GM12878 (cell line): ENCODE data around the gene METTL17. TPM values are rescaled to one million over a fixed set of nuclear protein-coding genes. Genes with fewer than 3 reads are reported as not detected.

Experiments used
- microRNA-seq: library from miRNA; unstranded; fragments of <30 nt; microRNA quantifications from one replicate; pipeline ENCODE4, GENCODE V29; 2018
- polyA plus RNA-seq, 11 experiments: library from polyadenylated mRNA; depleted of rRNA in 4 of 11; unstranded in 6 of 11; stranded (reverse) in 5 of 11; fragments of >200 nt; fragmentation: Nextera tagmentation in 4 of 11; fragmentation: Illumina TruSeq in 1 of 11; extraction: Ambion mirVana in 4 of 11; extraction: Trizol in 1 of 11; gene quantifications; 1 replicate in 1 of 11; 2 replicates in 10 of 11; pipeline versions ENCODE4 v1.2.1 to v1.2.3, GENCODE V29; 2011 to 2016; ENCODE audit warnings: inconsistent platforms in 2 of 11, missing spikeins in 2 of 11, low read depth in 1 of 11
- small RNA-seq: library from RNA; depleted of rRNA; stranded (forward); fragments of <200 nt; gene quantifications from one replicate; pipeline ENCODE3, GENCODE V24; 2014
- total RNA-seq, 4 experiments: library from RNA; depleted of rRNA in 3 of 4; stranded (reverse); fragments of >200 nt in 3 of 4; fragmentation: Illumina TruSeq in 1 of 4; extraction: Trizol in 1 of 4; gene quantifications; 2 replicates each; pipeline versions ENCODE4 v1.2.1 to v1.2.3, GENCODE V29; 2013 to 2021

METTL17 gene
- total and polyA plus RNA-seq, 10 of the 15 experiments (the other 5 are each of a cell fraction or from before 2014, with no cell fraction given), result 70.4 to 130 (median 97.5) TPM

Small RNA genes lying within 50 kb of the gene (microRNA-seq; reads per million reads assigned to microRNA genes)
- not detected for gene MIR6717

Small RNA genes lying within 50 kb of the gene (small RNA-seq; reads per million reads assigned to genes)
- not detected for gene RN7SL189P

Other genes starting within 250 kb of the METTL17 start
Only the 7 nearest of the 16 such genes appear.
- not detected in 2 replicates for gene RNASE2, start 34.5 kb upstream of the METTL17 start, total RNA-seq (2014; rRNA removed)
- gene RNASE2, start 34.5 kb upstream of the METTL17 start, total RNA-seq (2014; rRNA removed; fragmentation: Illumina TruSeq; extraction: Trizol), result not detected in 2 replicates
- not detected in 2 replicates for gene RNASE2, start 34.5 kb upstream of the METTL17 start, total RNA-seq (2021)
- not detected in 2 replicates for gene RNASE2, start 34.5 kb upstream of the METTL17 start, polyA plus RNA-seq (2011; rRNA removed)
- gene RNASE2, start 34.5 kb upstream of the METTL17 start, polyA plus RNA-seq (2014; fragmentation: Illumina TruSeq; extraction: Trizol), result not detected in 2 replicates
- not detected for gene RNASE2, start 34.5 kb upstream of the METTL17 start, polyA plus RNA-seq (2014; fragmentation: Nextera tagmentation; extraction: Ambion mirVana)
- gene RNASE2, start 34.5 kb upstream of the METTL17 start, polyA plus RNA-seq (2014; rRNA removed), result not detected in 2 replicates
- not detected for gene RNASE2, start 34.5 kb upstream of the METTL17 start, polyA plus RNA-seq (2016; fragmentation: Nextera tagmentation; extraction: Ambion mirVana)
- not detected in 2 replicates for gene SLC39A2, start 9.3 kb downstream of the METTL17 start, total RNA-seq (2014; rRNA removed)
- gene SLC39A2, start 9.3 kb downstream of the METTL17 start, total RNA-seq (2014; rRNA removed; fragmentation: Illumina TruSeq; extraction: Trizol), result not detected in 2 replicates
- not detected in 2 replicates for gene SLC39A2, start 9.3 kb downstream of the METTL17 start, total RNA-seq (2021)
- 0.11 and 0.13 TPM in 2 replicates for gene SLC39A2, start 9.3 kb downstream of the METTL17 start, polyA plus RNA-seq (2011; rRNA removed)
- 0.10 and 0.17 TPM in 2 replicates for gene SLC39A2, start 9.3 kb downstream of the METTL17 start, polyA plus RNA-seq (2014; fragmentation: Illumina TruSeq; extraction: Trizol)
- not detected for gene SLC39A2, start 9.3 kb downstream of the METTL17 start, polyA plus RNA-seq (2014; fragmentation: Nextera tagmentation; extraction: Ambion mirVana)
- 0.06 and 0.11 TPM in 2 replicates for gene SLC39A2, start 9.3 kb downstream of the METTL17 start, polyA plus RNA-seq (2014; rRNA removed)
- under 1 TPM in 1 of 2 experiments, not detected in 1; 0.14 TPM for gene SLC39A2, start 9.3 kb downstream of the METTL17 start, polyA plus RNA-seq (2016; fragmentation: Nextera tagmentation; extraction: Ambion mirVana)
- gene NDRG2, start 35.1 kb downstream of the METTL17 start, total RNA-seq (2014; rRNA removed), result not detected in 2 replicates
- gene NDRG2, start 35.1 kb downstream of the METTL17 start, total RNA-seq (2014; rRNA removed; fragmentation: Illumina TruSeq; extraction: Trizol), result not detected in 2 replicates
- 0.49 and 0.56 TPM in 2 replicates for gene NDRG2, start 35.1 kb downstream of the METTL17 start, total RNA-seq (2021)
- gene NDRG2, start 35.1 kb downstream of the METTL17 start, polyA plus RNA-seq (2011; rRNA removed), result not detected in 2 replicates
- gene NDRG2, start 35.1 kb downstream of the METTL17 start, polyA plus RNA-seq (2014; fragmentation: Illumina TruSeq; extraction: Trizol), result not detected in 2 replicates
- not detected for gene NDRG2, start 35.1 kb downstream of the METTL17 start, polyA plus RNA-seq (2014; fragmentation: Nextera tagmentation; extraction: Ambion mirVana)
- not detected in 2 replicates for gene NDRG2, start 35.1 kb downstream of the METTL17 start, polyA plus RNA-seq (2014; rRNA removed)
- under 1 TPM in 1 of 2 experiments, not detected in 1; 0.15 TPM for gene NDRG2, start 35.1 kb downstream of the METTL17 start, polyA plus RNA-seq (2016; fragmentation: Nextera tagmentation; extraction: Ambion mirVana)
- not detected in 2 replicates for gene TPPP2, start 40.2 kb downstream of the METTL17 start, total RNA-seq (2014; rRNA removed)
- not detected in 2 replicates for gene TPPP2, start 40.2 kb downstream of the METTL17 start, total RNA-seq (2014; rRNA removed; fragmentation: Illumina TruSeq; extraction: Trizol)
- gene TPPP2, start 40.2 kb downstream of the METTL17 start, total RNA-seq (2021), result not detected in 2 replicates
- gene TPPP2, start 40.2 kb downstream of the METTL17 start, polyA plus RNA-seq (2011; rRNA removed), result not detected in 2 replicates
- not detected in 2 replicates for gene TPPP2, start 40.2 kb downstream of the METTL17 start, polyA plus RNA-seq (2014; fragmentation: Illumina TruSeq; extraction: Trizol)
- gene TPPP2, start 40.2 kb downstream of the METTL17 start, polyA plus RNA-seq (2014; fragmentation: Nextera tagmentation; extraction: Ambion mirVana), result not detected
- gene TPPP2, start 40.2 kb downstream of the METTL17 start, polyA plus RNA-seq (2014; rRNA removed), result not detected in 2 replicates
- not detected for gene TPPP2, start 40.2 kb downstream of the METTL17 start, polyA plus RNA-seq (2016; fragmentation: Nextera tagmentation; extraction: Ambion mirVana)
- gene RNASE13, start 44.8 kb downstream of the METTL17 start, total RNA-seq (2014; rRNA removed), result not detected in 2 replicates
- not detected in 2 replicates for gene RNASE13, start 44.8 kb downstream of the METTL17 start, total RNA-seq (2014; rRNA removed; fragmentation: Illumina TruSeq; extraction: Trizol)
- gene RNASE13, start 44.8 kb downstream of the METTL17 start, total RNA-seq (2021), result not detected in 2 replicates
- gene RNASE13, start 44.8 kb downstream of the METTL17 start, polyA plus RNA-seq (2011; rRNA removed), result not detected in 2 replicates
- gene RNASE13, start 44.8 kb downstream of the METTL17 start, polyA plus RNA-seq (2014; fragmentation: Illumina TruSeq; extraction: Trizol), result not detected in 2 replicates
- not detected for gene RNASE13, start 44.8 kb downstream of the METTL17 start, polyA plus RNA-seq (2014; fragmentation: Nextera tagmentation; extraction: Ambion mirVana)
- not detected in 2 replicates for gene RNASE13, start 44.8 kb downstream of the METTL17 start, polyA plus RNA-seq (2014; rRNA removed)
- not detected for gene RNASE13, start 44.8 kb downstream of the METTL17 start, polyA plus RNA-seq (2016; fragmentation: Nextera tagmentation; extraction: Ambion mirVana)
- gene RNASE7, start 52.4 kb downstream of the METTL17 start, total RNA-seq (2014; rRNA removed), result not detected in 2 replicates
- not detected in 2 replicates for gene RNASE7, start 52.4 kb downstream of the METTL17 start, total RNA-seq (2014; rRNA removed; fragmentation: Illumina TruSeq; extraction: Trizol)
- gene RNASE7, start 52.4 kb downstream of the METTL17 start, total RNA-seq (2021), result not detected in 2 replicates
- gene RNASE7, start 52.4 kb downstream of the METTL17 start, polyA plus RNA-seq (2011; rRNA removed), result not detected in 2 replicates
- not detected in 2 replicates for gene RNASE7, start 52.4 kb downstream of the METTL17 start, polyA plus RNA-seq (2014; fragmentation: Illumina TruSeq; extraction: Trizol)
- gene RNASE7, start 52.4 kb downstream of the METTL17 start, polyA plus RNA-seq (2014; fragmentation: Nextera tagmentation; extraction: Ambion mirVana), result not detected
- gene RNASE7, start 52.4 kb downstream of the METTL17 start, polyA plus RNA-seq (2014; rRNA removed), result not detected in 2 replicates
- not detected for gene RNASE7, start 52.4 kb downstream of the METTL17 start, polyA plus RNA-seq (2016; fragmentation: Nextera tagmentation; extraction: Ambion mirVana)
- not detected in 2 replicates for gene RNASE8, start 67.8 kb downstream of the METTL17 start, total RNA-seq (2014; rRNA removed)
- not detected in 2 replicates for gene RNASE8, start 67.8 kb downstream of the METTL17 start, total RNA-seq (2014; rRNA removed; fragmentation: Illumina TruSeq; extraction: Trizol)
- gene RNASE8, start 67.8 kb downstream of the METTL17 start, total RNA-seq (2021), result not detected in 2 replicates
- not detected in 2 replicates for gene RNASE8, start 67.8 kb downstream of the METTL17 start, polyA plus RNA-seq (2011; rRNA removed)
- gene RNASE8, start 67.8 kb downstream of the METTL17 start, polyA plus RNA-seq (2014; fragmentation: Illumina TruSeq; extraction: Trizol), result not detected in 2 replicates
- gene RNASE8, start 67.8 kb downstream of the METTL17 start, polyA plus RNA-seq (2014; fragmentation: Nextera tagmentation; extraction: Ambion mirVana), result not detected
- gene RNASE8, start 67.8 kb downstream of the METTL17 start, polyA plus RNA-seq (2014; rRNA removed), result not detected in 2 replicates
- not detected for gene RNASE8, start 67.8 kb downstream of the METTL17 start, polyA plus RNA-seq (2016; fragmentation: Nextera tagmentation; extraction: Ambion mirVana)